Activated T-cell treated with anti-CD3 and anti-CD28 coated beads, Interleukin-2, amount 50 U/mL, for 1 hour (primary cell): ENCODE measurements around the gene CFAP299.
A peak's percentile ranks its signal among the peaks of the same experiment; 100 is the strongest.
"Not testable (repeated sequence)": the region's sequence is repeated elsewhere in the genome, so short reads cannot be mapped to it uniquely, and the experiment has no call there.

ENCODE experiments used
- DNase-seq: peaks from one replicate; pipeline ENCODE4 v3.0.0-alpha.2; 2020

Gene CFAP299

DNA sequence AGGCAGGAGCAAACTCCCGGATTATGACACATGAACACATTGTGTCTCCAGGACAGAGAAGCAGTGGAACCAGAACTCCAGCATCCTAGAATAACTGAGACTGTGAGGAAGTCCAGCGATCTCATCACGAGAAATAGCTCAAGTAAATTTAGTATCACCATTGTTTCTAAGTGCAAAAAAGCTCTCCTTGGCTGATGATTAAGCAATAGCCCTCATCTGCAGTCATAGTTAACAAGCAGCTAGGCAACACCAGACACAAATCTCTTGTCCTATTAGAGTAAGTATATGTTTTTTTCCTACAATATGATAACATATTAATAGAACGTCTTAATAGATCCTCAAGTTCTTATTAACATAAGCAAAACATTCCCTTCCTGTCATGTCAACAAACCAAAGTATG is 2.4 kb upstream of the CFAP299 start:
- no peak for DNase-seq

DNA sequence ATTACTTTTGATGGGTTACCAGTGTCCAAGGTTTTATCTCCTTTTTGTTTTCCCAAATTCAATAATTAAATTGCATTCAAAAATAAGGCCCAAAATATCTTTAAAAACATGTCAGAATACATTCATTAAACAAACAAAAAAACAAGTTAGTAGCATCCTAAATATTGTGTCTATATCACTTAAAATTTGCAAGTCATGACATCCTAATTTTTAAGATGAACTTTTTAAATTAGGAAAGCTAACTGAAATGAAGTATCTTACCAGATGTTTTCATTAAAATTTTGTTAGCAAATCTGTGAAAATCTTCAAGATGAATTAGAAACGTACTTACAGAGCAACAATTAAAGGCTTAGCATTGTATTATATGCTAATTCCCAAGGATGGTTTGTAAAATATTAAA is 962 bp upstream of the CFAP299 start:
- DNase-seq, result no peak

DNA sequence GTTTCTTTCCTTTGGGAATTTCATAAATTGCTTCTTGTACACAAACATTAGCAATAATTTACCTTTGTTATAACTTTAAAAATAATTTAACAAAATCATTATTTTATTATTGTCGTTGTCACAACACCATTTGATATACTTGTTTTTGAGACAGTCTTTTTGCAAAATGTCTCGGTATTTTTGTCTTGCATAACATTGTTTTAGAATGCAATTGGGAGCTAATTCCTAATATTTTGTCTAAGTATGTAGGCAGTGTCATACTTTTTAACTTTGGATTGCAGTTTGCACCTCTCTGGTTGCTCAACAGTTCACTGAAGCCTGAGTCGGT is 340 bp upstream of the CFAP299 start:
- no peak for DNase-seq

DNA sequence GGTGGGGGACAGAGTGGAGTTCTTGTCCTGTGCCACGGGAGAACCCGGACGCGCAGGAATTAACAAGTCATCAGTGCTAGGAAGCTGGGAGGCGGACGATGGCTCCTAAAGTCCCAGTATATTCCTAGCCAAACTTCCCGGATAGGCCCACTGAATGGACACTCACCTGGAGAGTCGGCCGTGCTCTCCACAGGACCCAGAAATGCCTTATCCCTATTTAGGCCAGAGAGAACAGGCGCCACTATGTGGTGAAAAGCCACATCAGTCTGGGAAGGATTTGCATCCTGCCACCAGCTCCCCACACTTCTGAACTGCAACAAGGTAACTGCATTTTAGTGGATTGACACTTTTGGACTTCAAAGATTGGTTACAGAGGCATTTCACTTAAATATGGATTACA is 1.1 kb downstream of the CFAP299 start:
- no peak for DNase-seq

DNA sequence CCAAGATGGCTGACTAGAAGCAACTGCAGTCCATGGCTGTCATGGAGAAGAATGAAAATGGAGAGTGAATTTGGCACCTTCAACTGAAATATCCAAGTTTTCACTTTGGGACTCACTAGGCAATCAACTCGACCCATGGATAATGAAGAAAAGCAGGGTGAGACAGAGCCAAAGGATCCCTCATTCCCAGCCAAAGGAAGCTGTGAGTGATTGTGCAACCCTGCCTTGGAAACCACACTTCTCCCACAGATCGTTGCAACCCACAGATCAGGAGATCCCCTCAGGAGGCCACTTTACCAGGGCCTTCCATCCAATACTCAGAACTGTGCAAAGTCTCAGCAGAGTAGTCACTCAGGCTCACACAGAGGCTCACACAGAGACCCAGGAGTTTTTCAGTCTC is 4.5 kb downstream of the CFAP299 start:
- DNase-seq, result no peak

DNA sequence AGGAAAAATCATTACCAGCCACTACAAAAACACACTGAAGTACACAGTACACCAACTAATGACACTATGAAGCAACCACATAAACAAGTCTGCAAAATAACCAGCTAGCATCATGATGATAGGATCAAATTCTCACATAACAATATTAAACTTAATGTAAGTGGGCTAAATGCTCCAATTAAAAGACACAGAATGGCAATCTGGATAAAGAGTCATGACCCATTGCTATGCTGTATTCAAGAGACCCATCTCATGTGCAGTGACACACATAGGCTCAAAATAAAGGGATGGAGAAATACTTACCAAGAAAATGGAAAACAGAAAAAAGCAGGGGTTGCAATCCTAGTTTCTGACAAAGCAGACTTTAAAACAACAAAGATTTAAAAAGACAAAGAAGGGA is 7.2 kb downstream of the CFAP299 start:
- not testable (repeated sequence) for DNase-seq

DNA sequence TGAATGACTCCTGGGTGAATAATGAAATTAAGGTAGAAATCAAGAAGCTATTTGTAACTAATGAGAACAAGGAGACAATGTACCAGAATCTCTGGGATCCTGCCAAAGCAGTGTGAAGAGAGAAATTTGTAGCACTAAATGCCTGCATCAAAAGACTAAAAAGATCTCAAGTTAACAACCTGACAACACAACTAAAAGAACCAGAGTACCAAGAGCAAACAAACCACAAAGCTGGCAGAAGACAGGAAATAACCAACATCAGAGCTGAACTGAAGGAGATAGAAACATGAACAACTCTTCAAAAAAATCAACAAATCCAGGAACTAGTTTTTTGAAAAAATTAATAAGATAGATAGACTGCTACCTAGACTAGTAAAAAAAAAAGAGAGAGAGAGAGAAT is 8.4 kb downstream of the CFAP299 start:
- no peak for DNase-seq

DNA sequence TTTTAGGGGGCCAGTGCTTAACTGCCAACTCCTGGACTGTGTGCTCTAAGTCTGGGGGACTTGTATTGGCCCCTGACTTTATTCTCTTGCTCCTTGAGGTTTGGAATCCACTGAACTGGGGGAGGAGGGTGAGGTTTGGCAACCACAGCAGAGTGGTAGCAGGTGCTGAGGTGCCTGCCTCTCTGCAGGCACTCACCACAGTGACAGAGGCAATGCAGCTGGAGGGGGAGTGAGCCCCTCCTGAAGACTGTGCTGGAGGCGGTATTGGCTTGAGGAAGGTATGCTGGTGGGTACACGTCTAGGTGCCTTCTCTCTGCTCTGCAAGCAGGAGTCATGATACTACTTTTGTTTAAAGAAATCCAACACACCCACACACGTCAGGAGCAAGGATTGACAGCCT is 24.6 kb downstream of the CFAP299 start:
- DNase-seq, result no peak

DNA sequence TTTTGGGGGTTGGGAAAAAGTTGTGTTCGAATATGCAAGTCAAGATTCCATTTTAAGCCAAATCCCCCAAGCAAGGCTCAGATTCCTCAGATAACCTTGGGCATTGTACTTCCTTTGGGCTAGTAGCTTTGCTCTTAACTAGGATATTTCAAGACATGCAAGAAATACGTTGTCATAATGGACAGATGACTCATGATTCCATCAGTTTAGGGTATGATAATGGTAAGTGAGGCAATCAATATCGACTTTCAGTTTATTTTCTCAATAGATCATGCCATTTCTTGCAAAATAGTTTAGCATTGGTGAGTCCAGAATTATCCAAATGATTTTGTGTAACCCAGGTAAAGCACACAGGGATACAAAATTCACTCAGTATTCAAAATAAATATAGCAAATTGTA is 25.4 kb downstream of the CFAP299 start:
- no peak for DNase-seq

DNA sequence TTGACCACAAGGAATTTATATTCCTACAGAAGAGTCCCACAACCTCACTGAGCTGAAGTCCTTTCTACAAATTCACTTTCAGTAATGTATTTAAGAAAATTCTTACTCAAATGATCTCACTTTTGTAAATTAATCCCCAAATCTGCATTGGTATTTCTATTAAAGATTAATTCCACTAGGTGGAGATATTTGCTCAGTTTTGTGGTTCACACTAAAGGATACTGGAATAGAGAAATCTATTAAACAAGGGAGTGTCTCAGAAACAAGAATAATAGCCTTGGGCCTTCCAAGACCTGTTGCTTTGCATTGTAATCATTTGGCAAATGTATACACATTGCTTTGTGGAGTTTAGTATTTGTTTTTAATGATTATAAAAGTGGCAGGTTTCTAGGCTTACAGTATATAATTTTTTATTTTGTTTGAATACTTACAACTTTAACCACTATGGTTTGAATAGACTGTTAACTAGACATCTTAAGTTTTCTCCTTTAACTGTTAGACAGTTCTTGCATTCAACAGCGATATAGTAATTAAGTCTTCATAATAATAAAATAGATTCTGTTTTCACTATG is 25.9 kb downstream of the CFAP299 start:
- no peak for DNase-seq

DNA sequence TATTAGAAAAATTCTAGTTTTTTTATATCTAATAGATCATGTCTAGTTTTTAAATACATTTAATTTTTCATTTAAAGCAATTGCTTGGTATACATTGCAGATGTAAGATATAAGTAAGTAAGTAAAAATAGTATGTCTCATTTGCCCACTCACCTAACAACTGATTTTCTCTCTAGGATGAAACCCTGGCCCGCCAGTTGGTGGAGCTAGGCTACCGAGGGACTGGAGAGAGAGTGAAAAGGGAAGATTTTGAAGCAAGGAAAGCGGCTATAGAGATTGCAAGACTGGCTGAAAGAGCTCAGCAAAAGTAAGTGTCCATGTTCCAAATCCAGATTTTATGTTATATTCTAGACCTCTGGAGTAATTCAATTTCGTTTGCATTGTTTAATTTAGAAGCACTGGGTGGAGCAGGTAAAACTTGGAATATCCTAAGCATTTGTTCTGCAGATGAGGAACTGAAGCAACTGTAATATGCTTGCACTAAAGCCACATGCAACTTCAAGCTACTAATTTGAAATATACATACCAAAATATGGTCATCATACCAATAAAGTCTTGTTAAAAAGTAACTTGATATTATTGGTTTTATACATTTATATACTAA is 27.1 kb downstream of the CFAP299 start:
- DNase-seq, result peak; percentile 47

DNA sequence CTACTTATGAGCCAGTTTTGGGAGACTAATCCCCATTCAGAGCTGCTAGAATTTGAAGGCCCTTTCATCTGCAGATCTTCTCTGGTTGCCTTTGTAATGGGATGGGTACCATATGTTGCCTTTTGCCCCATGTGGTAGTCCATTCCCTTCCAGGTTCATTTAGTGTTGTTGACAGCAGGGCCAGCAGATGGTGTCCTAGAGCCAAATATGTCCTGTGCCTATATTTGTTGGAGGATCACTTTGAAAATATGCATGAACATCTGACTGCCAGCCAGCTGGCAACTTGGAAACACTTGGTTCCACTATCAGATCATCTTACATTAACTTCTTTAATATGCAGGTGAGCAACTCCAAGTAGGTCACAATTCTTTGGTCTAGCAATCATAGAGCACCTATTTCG is 30.4 kb downstream of the CFAP299 start:
- DNase-seq, result peak; percentile 52

DNA sequence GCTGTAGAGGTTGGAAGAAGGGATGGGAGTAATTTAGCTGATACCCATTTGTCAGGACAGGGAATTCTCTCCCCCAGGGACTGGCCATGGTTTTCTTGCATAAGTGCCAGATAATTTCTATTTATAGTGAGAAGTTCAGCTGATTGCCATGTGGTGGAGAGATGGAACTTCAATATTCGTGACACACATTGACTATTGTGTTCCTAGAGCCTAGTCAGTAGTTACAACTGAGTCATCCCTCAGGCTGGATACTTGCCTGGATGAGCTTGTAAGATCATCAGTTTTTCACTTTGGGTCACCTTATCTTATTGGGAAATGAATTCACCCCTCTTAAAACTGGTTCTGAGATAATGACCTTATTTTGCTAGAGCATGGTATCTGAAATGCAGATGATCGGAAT is 32.2 kb downstream of the CFAP299 start:
- no peak for DNase-seq

DNA sequence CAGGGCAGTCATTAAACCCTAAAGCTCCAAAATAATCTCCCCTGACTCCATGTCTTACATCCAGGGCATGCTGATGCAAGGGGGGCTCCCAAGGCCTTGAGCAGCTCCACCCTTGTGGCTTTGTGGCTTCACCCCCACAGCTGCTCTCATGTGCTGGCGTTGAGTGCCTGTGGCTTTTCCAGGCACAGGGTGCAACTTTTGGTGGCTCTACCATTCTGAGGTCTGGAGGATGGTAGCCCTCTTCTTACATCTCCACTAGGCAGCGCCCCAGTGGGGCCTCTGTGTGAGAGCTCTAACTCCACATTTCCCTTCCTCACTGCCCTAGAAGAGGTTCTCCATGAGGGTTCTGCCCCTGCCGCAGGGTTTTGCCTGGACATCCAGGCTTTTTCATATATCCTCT is 35.1 kb downstream of the CFAP299 start:
- DNase-seq, result no peak

DNA sequence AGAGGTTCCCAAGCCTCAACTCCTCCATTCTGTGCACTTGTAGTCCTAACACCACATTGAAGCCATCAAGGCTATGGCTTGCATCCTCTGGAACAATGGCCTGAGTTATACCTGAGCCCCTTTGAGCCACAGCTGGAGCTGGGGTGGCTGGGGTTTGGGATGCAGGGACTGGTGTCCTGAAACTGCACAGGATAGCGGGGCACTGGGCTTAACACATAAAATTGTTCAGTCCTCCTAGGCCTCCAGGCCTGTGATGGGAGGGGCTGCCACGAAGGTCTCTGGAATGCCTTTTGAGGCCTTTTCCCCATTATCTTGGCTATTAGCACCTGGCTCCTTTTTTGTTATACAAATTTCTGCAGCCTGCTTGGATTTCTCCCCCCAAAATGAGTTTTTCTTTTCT is 35.5 kb downstream of the CFAP299 start:
- DNase-seq, result no peak

DNA sequence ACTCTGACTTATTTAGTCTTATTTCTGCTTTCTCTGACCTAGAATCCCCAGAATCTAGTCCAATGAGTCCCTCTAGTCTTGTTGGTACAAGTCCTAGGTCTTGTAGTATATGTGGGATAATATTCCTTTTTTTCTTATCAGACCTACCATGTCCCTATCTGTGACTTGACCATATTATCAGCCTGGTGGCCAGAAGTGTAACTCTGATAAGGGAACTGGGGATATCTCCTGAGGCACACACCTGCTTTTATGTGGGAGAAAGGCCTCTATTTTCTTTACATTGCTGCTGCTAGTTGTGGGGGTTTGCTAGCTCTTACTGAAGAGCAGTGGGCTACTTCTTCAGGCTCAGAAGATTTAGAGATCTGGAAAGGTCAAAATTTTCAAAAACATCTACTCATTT is 38.6 kb downstream of the CFAP299 start:
- DNase-seq, result no peak

DNA sequence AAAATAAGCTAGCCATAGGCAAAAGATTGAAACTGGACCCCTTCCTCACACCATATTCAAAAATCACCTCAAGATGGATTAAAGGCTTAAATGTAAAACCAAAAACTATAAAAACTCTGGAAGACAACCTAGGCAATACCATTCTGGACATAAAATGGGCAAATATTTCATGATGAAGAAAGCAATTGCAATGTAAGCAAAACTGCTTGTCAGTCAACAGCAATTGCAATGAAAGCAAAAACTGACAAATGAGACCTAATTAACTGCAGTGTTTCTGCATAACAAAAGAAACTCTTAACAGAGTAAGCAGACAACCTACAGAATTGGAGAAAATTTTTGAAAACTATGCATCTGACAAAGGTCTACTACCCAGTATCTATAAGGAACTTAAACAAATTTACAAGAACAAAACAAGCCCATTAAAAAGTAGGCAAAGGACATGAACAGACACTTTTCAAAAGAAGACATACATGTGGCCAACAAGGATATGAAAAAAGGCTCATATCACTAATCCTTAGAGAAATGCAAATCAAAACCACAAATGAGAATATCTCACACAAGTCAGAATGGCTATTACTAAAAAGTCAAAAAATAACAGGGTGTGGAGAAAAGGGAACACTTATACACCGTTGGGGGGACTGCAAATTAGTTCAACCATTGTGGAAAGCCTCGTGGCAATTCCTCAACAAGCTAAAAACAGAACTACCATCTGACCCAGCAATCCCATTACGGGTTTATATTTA is 46.7 kb downstream of the CFAP299 start:
- DNase-seq, result no peak

DNA sequence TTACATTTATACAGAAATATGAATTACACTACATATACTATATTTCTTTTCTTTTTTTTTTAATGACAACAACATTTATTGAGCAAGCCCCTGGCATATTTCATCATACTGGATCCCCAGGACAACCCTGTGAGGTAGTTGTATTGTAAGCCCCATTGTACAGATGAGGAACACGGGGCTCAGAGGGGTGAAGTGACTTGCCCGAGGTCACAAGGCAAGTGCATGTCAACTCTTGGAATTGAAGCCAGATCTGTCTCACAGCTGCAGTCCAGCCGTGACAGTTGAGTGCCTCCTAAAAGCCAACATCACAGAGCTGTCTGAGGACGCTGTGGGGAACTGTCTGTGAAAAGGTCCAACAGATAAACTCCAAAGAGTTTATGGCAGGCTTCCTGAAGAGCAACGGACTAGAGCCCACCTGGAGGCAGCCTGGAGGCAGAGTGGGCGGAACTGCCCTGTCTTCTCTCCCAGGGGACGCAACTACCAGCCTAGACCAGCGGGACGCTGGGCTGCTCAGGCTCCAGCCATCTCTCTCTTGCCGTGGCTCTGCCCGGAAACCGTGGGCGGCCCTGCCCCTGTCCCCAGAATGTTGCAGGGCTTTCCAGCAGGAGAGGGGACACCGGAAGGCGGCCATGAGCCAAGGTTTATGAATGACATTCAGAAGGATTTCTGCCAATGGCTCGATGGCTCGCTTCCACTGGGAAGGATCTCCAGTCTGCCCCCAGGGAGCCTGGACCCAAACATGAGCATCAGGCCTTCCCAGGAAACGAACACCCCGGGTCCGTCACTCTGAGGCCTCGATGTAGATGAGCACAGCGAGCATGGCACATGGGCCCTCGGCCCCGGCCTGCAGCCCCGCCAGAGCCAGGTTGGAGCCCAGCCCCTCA is 50.1 kb downstream of the CFAP299 start:
- no peak for DNase-seq

DNA sequence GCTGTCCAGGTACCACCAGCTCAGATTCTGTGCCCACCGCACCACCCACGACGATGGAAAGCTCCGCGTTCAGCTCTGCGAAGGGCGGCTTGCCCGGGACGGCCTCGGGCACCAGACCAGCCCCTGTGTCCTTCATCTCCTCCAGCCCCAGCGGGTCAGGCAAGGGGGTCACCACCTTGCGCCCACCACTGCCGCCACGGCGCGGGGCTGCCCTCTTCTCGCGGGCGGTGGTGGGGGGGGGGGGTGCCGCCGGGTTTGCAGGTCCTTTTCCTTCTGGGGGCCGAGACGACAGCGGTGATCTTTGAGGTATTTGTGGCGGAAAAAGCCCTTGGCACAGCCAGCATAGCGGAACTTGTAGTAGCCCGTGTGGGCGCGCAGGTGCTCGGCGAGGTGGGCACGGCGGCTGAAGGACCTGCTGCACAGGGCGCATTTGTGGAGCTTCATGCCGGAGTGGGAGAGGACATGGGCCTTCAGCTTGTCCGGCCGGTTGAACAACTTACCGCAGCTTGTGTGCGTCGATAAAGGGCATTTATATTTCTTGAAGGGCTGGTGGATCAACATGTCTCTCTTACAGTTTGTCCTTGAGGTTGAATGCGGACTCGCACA is 50.9 kb downstream of the CFAP299 start:
- DNase-seq, result no peak

DNA sequence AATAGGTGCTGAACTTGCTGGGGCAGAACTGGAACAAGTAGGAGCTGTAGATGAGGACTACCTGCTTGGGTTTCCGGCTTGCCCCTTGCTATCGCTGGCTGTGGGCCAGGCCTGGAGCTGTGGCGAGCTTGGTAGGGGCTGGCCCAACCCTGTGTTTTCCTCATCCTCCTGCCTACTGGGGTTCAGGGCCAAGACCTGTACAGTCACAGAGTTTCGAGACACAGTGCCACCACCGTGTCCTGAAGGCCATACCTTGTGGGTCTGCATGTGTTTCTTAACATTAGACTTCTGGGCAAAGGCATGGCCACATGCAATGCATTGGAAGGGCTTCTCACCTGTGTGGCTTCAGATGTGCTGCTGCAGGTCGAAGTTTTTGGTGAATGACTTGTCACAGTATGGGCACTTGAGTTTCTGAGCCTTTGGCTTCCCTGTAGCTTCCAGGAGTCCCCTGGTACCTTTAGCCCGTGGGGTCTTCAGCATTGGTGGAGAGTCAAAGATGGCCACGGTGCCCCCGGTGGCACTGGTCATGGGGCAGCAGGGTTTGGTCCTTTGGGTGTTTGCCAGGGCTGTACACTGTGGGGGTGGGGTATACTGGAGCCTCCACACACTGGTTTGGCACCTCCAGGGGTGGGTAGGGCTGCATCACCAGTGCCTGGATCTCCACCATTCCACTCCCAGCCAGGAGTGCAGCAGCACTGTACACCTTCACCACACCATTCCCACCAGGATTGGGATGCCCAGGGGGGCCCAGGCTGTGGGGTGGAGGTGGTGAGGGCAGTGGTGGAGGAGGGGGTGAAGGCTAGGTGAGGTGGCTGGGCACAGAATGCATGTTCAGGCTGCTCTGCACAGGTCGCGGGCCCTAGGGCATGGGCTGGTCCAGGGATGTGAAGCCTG is 52.1 kb downstream of the CFAP299 start:
- no peak for DNase-seq

DNA sequence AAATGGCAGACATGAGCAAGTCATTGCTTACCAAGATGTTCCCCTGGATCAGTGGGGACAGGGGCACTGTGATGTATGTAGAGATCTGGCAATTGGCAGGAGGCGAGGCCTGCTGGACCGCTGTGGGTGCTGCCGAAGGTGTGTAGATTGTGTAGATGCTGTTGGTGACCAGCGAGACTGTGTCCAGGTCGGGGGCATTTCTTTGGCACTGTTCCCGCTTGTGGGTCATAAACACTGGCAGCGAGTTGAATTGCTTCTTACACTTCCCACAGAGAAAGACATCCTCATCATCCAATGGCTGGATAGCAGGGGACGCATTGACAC is 52.7 kb downstream of the CFAP299 start:
- DNase-seq, result no peak

DNA sequence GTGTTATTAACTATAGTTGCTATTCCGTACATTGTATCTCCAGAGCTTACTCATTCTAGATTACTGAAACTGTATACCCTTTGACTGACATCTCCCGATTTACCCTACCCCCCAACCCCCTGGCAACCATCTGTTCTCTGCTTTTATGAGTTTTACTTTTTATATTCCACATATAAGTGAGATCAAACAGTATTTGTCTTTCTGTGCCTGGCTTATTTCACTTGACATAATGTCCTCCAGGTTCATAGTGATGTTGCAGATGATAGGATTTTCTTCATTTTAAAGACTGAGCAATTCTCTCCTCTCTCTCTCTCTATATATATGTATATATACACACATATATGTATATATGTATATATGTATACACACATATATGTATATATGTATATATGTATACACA is 54.6 kb downstream of the CFAP299 start:
- no peak for DNase-seq
